Colonic mucosa (tissue), 4 donors: ENCODE results near the gene TRIM44. TPM values are rescaled to one million over a fixed set of nuclear protein-coding genes. Genes with fewer than 3 reads are reported as not detected.

ENCODE experiments used
- DNase-seq: peaks from one replicate; pipeline ENCODE4 v3.0.0-alpha.2; 2020
- H3K27ac ChIP-seq: fragments of 200-600 bp; one replicate; pipeline ENCODE4 v1.8.0; 2021
- H3K27me3 ChIP-seq: fragments of 200-600 bp; one replicate; pipeline ENCODE4 v1.8.0; 2021
- H3K36me3 ChIP-seq: fragments of 200-600 bp; one replicate; pipeline ENCODE4 v1.8.0; 2021
- H3K4me1 ChIP-seq: fragments of 200-600 bp; one replicate; pipeline ENCODE4 v1.8.0; 2021; ENCODE audit warnings: mild to moderate bottlenecking
- H3K4me3 ChIP-seq: fragments of 200-600 bp; one replicate; pipeline ENCODE4 v1.8.0; 2021
- H3K9ac ChIP-seq, 2 donors: one replicate each; pipeline ENCODE4 v1.7.0; 2013; ENCODE audit warnings: control low read depth in 2 of 2, low read depth in 2 of 2, low read length in 2 of 2
- H3K9me3 ChIP-seq: fragments of 200-600 bp; one replicate; pipeline ENCODE4 v1.8.0; 2021
- CTCF ChIP-seq: fragments of 200-600 bp; IDR thresholded peaks from one replicate; pipeline ENCODE4 v1.8.0; 2022; ENCODE audit warnings: antibody characterized with exemption, mild to moderate bottlenecking
- intact Hi-C: fragments of 100-400 bp; cut with DNase I; formaldehyde crosslinking; loops from one replicate; pipeline ENCODE4 v1.14.1; 2022
- total RNA-seq, 2 donors: library from RNA; stranded (reverse); fragmentation: NEBNext Ultra II Directional in 1 of 2; extraction: Animal tissue kit (Norgen Biotek cat#: 25700) in 1 of 2; gene quantifications; one replicate each; pipeline ENCODE4 v1.2.1, GENCODE V29; 2021
- donor health status: healthy.
- donor health status: DM: no; HTN: no; CAD: no.
- donor health status: DM: no; HTN: no; CAD: no.

Gene TRIM44
- total RNA-seq, 2 donors from 2014 or later = 38.8 to 47.0 TPM

DNA sequence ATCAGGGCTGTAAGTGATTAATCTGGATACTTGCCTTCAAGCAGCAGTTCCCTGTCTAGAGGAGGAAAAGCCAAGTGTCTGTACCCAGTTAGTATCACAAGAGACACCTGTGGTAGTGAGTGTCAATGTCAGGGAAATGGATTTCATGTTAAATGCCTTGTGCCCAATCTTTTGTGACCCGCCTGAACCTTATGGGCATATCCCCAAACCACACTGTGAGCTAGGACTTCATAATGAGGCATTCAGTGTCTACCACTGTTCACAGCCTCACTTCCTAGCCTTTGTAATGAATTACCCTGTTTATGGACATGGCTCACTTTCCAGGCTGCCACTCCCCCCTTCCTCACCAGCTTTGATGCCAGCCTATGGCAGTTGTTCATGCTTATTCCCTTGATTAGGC, 125.1 kb downstream of the TRIM44 start:
- no peaks in the 10 kb centered on the region for H3K4me1 ChIP-seq
- H3K4me3 ChIP-seq = no peak overlapping the region
- intact Hi-C loops = no loop called here
- TF ChIP-seq CTCF = no peak
- no peaks in the 10 kb centered on the region for H3K9me3 ChIP-seq
- no peak overlapping the region for H3K9ac ChIP-seq
- no peaks in the 10 kb centered on the region for H3K27me3 ChIP-seq
- no peak overlapping the region for H3K27ac ChIP-seq
- no peak for DNase-seq
- H3K36me3 ChIP-seq = no peaks in the 10 kb centered on the region

DNA sequence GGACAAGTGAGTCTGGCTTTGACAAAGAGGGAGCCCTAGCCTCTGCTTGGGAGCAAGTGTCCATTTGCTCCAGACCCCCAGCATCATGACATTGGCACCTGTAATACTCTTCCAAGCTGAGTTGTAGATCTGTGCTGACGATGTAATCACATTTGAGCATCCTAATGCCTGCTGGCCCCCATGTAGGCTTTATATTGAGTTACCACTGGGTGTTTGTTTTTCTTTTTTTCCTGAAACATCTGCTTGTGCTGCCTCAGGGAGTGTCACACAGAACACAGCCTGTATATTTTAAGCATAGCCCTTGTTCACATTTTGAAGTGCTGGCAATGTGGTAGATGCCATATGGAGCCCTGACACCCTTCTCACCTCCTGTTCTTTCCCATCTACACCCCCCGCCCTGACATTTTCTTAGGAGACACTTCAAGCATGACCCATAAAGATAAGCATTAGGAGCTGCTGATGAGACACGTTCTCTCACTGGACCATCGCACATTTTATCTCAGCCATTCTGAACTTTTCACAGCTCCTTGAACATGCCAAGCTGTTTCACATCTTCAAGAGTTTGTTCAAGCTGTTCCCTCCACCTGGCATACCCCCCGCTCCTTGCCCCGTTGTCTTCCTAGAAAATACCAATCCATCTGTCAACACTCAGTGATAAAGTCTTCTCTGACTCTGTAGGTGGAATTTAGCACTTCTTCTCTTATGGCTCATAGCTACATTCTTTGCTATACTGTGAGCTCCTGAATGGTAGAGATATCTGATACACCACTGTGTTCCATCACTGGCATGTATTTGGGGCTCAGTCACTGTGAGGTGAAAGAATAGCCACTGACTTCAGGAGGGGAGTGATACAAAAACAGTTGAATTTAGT, 128.7 kb downstream of the TRIM44 start:
- H3K9ac ChIP-seq = no peak overlapping the region
- TF ChIP-seq CTCF = no peak
- DNase-seq = no peak
- H3K9me3 ChIP-seq = no peaks in the 10 kb centered on the region
- H3K4me3 ChIP-seq = no peak overlapping the region
- H3K27me3 ChIP-seq = no peaks in the 10 kb centered on the region
- no peaks in the 10 kb centered on the region for H3K36me3 ChIP-seq
- H3K4me1 ChIP-seq = no peaks in the 10 kb centered on the region
- intact Hi-C loops = no loop called here
- no peak overlapping the region for H3K27ac ChIP-seq

DNA sequence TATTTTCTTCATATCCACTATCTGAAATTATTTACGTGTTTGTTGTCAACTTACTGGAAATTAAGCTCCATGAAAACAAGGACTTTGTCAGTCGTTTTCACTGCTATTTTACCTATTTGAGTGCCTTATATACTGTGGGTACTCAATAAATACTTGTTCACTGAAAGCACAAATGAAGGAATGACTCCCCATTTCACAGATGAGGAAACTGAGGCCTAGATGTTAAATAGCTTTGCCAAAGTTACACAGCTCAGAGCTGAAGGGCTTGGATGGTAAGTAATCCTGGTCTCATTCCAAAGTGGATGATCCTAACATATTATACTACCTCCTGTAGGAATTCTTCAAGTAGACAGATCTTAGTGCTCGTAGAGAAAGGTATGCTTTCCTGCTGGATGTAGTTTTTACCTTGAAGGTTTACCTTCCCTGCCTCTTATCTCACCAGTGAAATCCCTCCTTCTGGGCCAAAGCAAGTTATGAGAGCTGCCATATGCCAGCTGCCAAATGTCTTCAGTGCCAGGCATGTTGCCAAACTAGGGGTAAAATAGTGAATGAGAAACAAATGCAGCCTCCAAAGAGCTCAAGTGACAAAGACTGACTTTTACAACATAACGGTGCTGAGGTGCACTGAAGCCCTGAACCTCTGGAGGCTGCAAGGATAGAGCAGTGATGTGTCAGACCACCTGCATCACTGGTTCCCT, 129.7 kb downstream of the TRIM44 start:
- no peak overlapping the region for H3K9ac ChIP-seq
- intact Hi-C loops = no loop called here
- no peak for DNase-seq

GRCh38 chr11:35792846-35793192, 130.2 kb downstream of the TRIM44 start:
- intact Hi-C loops = no loop called here
- Histone ChIP-seq H3K27me3 (no peaks in the 10 kb centered on the region), H3K36me3 (no peaks in the 10 kb centered on the region), H3K4me3 (no peak overlapping the region), H3K4me1 (no peaks in the 10 kb centered on the region), H3K27ac (no peak overlapping the region), H3K9me3 (no peaks in the 10 kb centered on the region), H3K9ac (no peak overlapping the region)
- no peak for TF ChIP-seq CTCF
- no peak for DNase-seq

More for the DNA sequence above, 129.7 kb downstream of the TRIM44 start:
- Histone ChIP-seq H3K27me3 (no peaks in the 10 kb centered on the region), H3K4me3 (no peak overlapping the region), H3K27ac (no peak overlapping the region), H3K36me3 (no peaks in the 10 kb centered on the region), H3K4me1 (no peaks in the 10 kb centered on the region), H3K9me3 (no peaks in the 10 kb centered on the region)
- TF ChIP-seq CTCF = no peak

DNA sequence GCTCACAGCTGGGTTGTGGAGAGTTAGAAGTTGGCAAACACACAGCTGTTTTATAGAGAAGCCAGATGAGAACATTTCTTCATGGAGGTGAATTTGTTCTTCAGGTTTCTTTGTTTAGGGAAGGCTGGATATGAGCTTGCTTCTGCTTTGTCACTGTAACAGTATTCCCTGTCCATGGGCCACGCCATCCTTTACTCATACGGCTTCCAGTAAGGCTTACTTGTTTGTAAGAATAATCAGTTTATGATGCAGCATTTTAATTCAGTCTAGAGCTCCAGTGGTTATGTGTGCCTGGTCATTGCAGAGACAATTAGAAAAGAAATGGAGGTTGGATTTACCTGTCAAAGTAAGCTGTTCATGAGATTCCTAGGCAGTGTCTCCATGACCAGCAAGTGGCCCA, 131.8 kb downstream of the TRIM44 start:
- intact Hi-C loops = no loop called here
- Histone ChIP-seq H3K27ac (no peak overlapping the region), H3K9ac (no peak overlapping the region), H3K9me3 (no peaks in the 10 kb centered on the region), H3K36me3 (no peaks in the 10 kb centered on the region), H3K4me1 (no peaks in the 10 kb centered on the region), H3K4me3 (no peak overlapping the region), H3K27me3 (no peaks in the 10 kb centered on the region)
- no peak for DNase-seq
- TF ChIP-seq CTCF = no peak
